KOPT-K1 (cell line): ENCODE results near the gene PIGH.
"Not testable (repeated sequence)": the region's sequence is repeated elsewhere in the genome, so short reads cannot be mapped to it uniquely, and the experiment has no call there.

Source experiments
- H3K27ac ChIP-seq: fragments of 200-600 bp; sonication (generic); 2 replicates; pipeline ENCODE4 v1.5.1; 2016; ENCODE audit warnings: antibody characterized with exemption, mild to moderate bottlenecking, low read depth, low read length; ENCODE audit not compliant: poor library complexity, severe bottlenecking
- H3K36me3 ChIP-seq: fragments of 200-600 bp; sonication (generic); 2 replicates; pipeline ENCODE4 v1.5.1; 2017; ENCODE audit warnings: antibody characterized with exemption, mild to moderate bottlenecking, low read length, moderate library complexity; ENCODE audit not compliant: insufficient read depth
- H3K9me3 ChIP-seq: fragments of 200-600 bp; sonication (generic); 2 replicates; pipeline ENCODE4 v1.5.1; 2017; ENCODE audit warnings: antibody characterized with exemption, low read length, mild to moderate bottlenecking; ENCODE audit not compliant: insufficient read depth, poor library complexity, severe bottlenecking

The PIGH gene, protein sequence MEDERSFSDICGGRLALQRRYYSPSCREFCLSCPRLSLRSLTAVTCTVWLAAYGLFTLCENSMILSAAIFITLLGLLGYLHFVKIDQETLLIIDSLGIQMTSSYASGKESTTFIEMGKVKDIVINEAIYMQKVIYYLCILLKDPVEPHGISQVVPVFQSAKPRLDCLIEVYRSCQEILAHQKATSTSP

GRCh38 chr14:67599698-67600561, at the start of gene PIGH:
Gene PIGH, minus strand, starts transcription at chr14:67600268. Its CDS starts 65 bp downstream, at chr14:67600203.
- Histone ChIP-seq H3K9me3 (no peaks in the 10 kb centered on the region), H3K36me3 (0 out of 2 replicates have a peak, but pooled peaks cover 12% of the 10 kb centered on the region), H3K27ac (peak within 1 kb of the TSS; percentile 61)

GRCh38 chr14:67646131-67646530, 46.1 kb upstream of the PIGH start:
- Histone ChIP-seq H3K36me3 (peaks cover 55% of the 10 kb centered on the region), H3K27ac (no peak overlapping the region)

GRCh38 chr14:67645414-67645813, 45.3 kb upstream of the PIGH start:
- no peak overlapping the region for H3K27ac ChIP-seq
- H3K9me3 ChIP-seq: no peaks in the 10 kb centered on the region
- H3K36me3 ChIP-seq: peaks cover 48% of the 10 kb centered on the region

More at GRCh38 chr14:67646131-67646530, 46.1 kb upstream of the PIGH start:
- H3K9me3 ChIP-seq: no peaks in the 10 kb centered on the region

GRCh38 chr14:67644428-67644827, 44.4 kb upstream of the PIGH start:
- Histone ChIP-seq H3K36me3 (peaks cover 38% of the 10 kb centered on the region), H3K9me3 (no peaks in the 10 kb centered on the region), H3K27ac (no peak overlapping the region)

DNA sequence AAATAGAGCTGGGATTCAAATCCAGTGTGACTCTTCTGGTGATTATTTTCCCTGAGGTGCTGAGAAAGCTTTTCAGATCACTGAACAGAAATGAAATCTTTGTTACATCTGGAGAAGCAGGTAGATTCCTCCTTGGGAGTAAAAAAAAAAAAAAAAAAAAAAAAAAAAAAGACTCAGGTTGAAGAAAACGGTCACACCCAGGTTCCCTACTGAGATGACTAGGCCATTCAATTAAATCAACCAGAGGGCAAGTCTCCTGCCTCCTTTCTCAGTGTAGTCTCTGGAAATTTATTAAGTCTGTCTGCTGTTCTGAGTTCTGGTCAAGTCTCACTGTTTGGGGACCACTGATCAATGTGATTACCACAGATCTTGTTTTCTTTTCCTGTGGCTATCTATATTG, 43.6 kb upstream of the PIGH start:
- Histone ChIP-seq H3K27ac (no peak overlapping the region), H3K9me3 (no peaks in the 10 kb centered on the region), H3K36me3 (peaks cover 31% of the 10 kb centered on the region)

DNA sequence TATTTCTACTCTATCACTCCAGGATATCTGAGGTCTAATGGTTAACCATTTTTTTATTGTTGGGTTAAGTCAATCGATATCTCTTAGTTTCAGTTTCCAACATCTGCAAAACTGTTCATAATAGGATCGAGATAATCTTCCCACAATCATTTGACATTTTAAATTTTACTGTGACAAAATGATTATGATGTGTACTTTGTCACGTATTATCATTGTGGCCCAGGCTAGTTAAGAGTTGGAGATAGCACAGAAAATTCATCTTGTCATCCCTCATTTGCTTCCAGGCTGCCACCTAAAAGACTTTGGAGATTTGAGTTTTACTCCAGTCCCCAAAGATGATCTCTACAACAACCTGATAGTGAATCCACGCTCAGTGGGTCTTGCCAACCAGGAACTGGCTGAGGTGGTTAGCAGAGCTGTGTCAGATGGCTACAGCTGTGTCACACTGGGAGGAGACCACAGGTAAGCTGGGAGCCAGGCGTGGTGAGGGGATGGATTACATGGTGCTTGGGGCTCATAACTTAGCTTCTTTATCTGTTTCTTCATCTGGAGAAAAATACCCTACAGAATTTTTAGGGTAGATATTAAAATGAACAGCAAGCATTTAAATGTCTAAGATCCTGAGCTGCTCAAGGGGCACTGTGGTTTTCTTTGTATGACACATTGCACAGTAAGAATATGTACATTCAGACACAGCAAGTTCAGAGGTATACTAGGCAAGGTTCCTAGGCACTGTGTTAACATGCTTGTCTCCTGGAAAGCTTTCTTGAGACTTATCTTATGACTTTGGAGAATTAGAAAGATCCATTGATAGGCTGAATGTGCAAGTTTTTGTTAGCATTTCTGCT, 42.1 kb upstream of the PIGH start:
- H3K9me3 ChIP-seq: no peaks in the 10 kb centered on the region
- no peak overlapping the region for H3K27ac ChIP-seq
- H3K36me3 ChIP-seq: peaks cover 20% of the 10 kb centered on the region

- Histone ChIP-seq H3K9me3 (no peaks in the 10 kb centered on the region), H3K27ac (no peak overlapping the region), H3K36me3 (peaks cover 13% of the 10 kb centered on the region)
These were observed 41.4 kb upstream of the PIGH start for GRCh38 chr14:67641480-67641879.

DNA sequence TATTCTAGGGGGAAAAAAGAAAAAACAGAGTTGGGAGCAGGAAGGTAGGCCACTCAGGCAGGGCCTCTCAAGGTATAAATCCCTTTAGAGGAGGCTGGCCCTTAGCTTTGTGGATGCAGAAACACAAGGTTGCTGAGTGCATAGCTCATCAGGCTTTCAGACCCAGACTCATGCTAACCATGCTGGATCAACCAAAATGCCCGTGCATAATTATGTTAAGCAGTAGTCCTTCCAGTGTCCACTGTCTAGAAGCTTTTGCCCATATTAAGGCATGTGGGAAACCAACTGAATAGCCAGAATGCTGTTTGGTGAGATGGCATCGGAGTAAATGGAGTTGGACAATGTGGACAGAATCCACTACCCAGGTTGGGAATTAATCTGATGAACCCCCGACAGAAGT, 38.6 kb upstream of the PIGH start:
- no peaks in the 10 kb centered on the region for H3K9me3 ChIP-seq
- H3K36me3 ChIP-seq: no peaks in the 10 kb centered on the region
- H3K27ac ChIP-seq: no peak overlapping the region

GRCh38 chr14:67636361-67636919, 36.4 kb upstream of the PIGH start:
- Histone ChIP-seq H3K27ac (no peak overlapping the region), H3K36me3 (no peaks in the 10 kb centered on the region), H3K9me3 (no peaks in the 10 kb centered on the region)

DNA sequence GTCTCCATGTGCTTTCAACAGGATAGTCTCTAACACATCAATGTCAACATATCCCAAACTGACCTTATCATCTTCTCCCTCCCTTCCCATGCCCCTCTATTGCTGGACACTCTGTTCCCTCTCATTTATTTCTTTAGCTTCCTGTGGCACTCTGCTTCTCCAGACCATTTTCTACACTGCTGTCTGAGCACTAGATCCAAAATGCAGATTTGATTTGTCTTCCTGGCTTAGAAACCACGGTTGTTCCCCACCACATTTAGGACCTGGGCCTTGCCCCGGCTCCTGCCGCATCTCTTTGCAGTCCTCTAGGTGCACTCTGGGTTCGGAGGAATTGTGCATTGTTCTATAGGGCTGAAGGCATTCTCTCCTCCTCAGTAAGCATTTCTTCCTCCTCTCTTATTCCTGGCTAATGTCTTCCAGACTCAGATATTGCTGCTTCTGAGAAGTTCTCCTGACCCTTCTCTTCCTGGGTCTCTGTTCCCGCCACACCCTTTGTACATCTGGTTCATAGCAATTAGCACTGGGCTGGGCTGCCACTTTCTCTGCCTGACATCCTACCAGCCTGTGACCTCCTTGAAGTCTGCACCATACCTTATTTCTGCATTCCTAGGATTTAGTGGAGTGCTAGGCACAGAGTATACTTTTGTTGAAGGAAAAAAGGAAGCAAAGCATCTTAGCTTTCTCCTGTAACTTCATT, 33.5 kb upstream of the PIGH start:
- Histone ChIP-seq H3K27ac (no peak overlapping the region), H3K36me3 (no peaks in the 10 kb centered on the region), H3K9me3 (no peaks in the 10 kb centered on the region)

DNA sequence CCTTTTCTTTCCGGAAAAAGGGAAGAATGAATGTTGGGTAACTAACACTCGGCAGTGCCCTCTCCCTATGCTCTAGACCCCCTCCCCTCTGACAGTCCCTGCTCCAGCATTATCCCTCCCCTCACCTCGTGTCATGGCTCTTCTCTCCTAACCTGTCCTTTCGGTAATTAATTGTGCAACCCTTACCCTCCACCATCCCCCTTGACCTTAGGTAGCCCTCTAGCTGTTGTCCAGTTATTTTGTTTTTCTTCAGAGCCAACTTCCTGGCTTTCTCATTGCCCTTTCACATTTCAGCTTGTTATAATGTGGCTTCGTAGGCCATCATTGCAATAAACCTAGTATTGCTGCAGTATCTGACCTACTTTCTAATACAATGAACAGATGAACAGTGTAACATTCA, 30.9 kb upstream of the PIGH start:
- Histone ChIP-seq H3K36me3 (no peaks in the 10 kb centered on the region), H3K9me3 (no peaks in the 10 kb centered on the region), H3K27ac (no peak overlapping the region)

- no peak overlapping the region for H3K27ac ChIP-seq
- H3K9me3 ChIP-seq: no peaks in the 10 kb centered on the region
- no peaks in the 10 kb centered on the region for H3K36me3 ChIP-seq
These were observed 30.1 kb upstream of the PIGH start for GRCh38 chr14:67630186-67630585.

- H3K36me3 ChIP-seq: no peaks in the 10 kb centered on the region
- H3K27ac ChIP-seq: no peak overlapping the region
- H3K9me3 ChIP-seq: no peaks in the 10 kb centered on the region
These were observed 27.5 kb upstream of the PIGH start for GRCh38 chr14:67627519-67627918.

DNA sequence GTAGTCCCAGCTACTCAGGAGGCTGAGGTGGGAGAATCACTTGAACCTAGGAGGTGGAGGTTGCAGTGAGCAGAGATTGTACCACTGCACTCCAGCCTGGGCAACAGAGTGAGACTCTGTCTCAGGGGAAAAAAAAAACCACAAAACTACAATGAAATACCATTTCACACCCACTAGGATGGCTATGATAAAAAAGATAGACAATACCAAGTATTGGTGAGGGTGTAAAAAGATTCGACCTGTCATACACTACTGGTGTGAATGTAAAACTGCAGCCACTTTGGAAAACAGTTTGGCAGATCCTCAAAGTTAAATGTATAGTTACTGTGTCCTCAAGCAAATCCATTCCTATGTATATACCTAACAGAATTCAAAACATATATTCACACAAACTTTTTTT, 26.1 kb upstream of the PIGH start:
- not testable (repeated sequence) for H3K27ac ChIP-seq, H3K36me3 ChIP-seq, H3K9me3 ChIP-seq
